CD4-positive, alpha-beta T cell treated with Interleukin-4 for 4 hours (primary cell): ENCODE measurements around the gene KIAA1210.

Experiments
- DNase-seq: peaks from one replicate; pipeline ENCODE4 v3.0.0-alpha.2; 2020

The KIAA1210 gene

GRCh38 chrX:119089619-119090018 lies 38.0 kb downstream of the KIAA1210 start:
- no peak for DNase-seq

DNA sequence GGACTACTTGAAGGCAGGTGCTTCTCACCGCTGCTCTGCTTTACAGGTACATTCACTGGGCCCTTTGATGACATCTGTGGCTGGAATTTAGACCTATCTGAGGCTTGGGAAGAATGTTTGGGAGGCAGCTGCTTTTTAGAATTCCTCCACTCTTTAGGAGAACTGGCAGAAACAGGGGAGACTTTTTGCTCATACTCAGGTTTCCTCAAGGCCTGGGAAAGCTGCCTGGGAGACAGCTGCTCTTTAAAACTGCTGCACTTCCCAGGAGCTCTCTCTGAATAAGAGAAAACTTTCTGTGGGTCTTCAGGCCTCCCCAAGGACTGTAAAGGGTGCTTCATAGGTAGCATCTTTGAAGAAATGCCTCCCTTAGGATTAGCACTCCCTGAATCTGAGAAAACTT lies 40.5 kb downstream of the KIAA1210 start:
- no peak for DNase-seq

GRCh38 chrX:119084766-119085165 lies 42.8 kb downstream of the KIAA1210 start:
- no peak for DNase-seq

GRCh38 chrX:119082278-119082677 lies 45.3 kb downstream of the KIAA1210 start:
- DNase-seq, result no peak

- DNase-seq, result no peak
These were observed 52.2 kb downstream of the KIAA1210 start for GRCh38 chrX:119075270-119076025.

DNA sequence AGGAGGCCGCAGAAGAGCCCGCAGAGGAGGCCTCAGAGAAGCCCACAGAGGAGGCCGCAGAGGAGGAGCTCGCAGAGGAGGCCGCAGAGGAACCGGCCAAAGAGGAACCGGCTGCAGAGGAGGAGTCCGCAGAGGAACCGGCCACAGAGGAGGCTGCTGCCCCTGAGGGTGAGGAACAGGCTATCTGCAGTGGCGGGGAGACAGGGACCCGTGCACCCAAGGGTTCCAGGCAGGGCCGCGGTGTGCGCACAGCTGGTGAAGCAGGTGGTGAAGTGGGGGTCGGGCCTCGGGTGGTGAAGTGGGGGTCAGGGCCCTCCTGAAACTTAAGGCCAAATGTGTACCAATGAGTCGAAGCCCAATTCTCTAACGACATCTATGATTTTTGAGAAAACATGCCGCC lies 53.7 kb downstream of the KIAA1210 start:
- DNase-seq, result no peak

DNA sequence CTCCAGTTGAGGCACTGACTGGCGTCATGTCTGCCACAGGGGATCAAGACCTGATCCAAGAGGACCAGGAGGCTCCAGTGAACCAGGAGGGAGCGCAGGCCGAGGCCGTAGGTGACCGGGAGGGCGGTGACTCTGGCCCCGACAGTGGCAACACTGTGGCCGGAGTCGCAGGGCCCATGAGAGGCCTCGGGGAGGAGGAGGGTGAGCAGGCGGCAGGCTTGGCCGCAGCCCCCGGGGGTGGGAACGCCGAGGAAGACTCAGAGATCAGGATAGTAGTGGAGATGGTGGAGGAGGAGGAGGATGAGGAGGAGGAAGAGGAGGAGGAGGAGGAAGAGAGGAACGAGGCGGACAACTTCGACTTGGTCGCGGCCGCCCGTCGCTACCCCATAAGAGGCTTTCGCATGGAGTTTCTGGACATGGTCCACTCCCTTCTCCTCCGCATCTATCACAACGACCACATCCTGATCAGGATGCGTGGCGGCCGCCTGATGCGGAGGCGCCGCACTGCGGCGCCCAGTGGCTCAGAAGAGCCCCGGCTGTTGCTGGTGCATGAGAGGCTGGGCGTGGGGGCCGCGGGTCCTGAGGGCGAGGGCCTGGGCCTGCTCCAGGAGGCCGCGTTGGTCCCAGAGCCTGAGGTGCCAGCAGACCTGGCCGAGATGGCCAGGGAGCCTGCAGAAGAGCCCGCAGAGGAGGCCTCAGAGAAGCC lies 54.3 kb downstream of the KIAA1210 start:
- DNase-seq, result no peak

DNA sequence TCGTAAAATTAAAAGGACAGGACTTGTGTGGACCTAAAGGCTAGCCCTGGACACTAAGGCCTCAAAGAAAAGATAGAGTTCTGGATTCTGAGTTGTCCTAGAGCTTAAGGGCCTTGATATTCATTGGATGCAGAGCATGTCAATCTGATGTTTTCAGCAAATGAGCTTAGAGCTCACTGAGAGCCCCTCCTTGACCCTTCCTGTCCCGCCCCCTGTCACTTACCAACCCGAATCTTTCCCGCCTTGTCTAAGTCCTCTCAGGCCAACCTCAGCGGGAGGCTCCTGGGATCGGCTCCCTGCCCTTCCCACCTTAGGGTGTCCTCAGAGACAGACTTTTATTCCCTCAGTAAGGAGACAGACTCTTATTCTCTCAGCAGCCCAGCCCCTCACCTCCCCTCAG lies 54.9 kb downstream of the KIAA1210 start, which contains the start of gene CT47C1:
Gene CT47C1 (plus strand): TSS at position 250 of the 400 bp plus-strand sequence. CDS start 233 bp downstream, outside the sequence.
- no peak for DNase-seq

DNA sequence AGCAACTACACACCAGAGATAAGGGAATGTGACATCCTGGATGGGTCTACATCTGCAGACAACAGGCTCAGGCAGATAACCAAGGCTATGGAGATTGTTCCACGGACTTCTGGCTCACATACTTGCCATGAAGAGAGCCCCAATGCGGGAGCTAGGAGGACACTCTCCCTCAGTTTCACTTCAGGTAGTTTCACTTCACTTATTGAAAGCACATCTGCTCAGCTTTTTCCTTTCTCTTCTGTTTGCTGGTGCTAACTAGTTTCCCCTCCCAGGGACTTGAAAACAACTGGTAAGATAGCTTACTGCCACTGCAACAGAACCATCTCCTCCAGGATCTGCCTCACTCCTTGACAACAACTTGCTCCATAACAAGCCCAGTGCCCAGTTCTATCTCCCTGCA lies 56.2 kb downstream of the KIAA1210 start:
- no peak for DNase-seq

GRCh38 chrX:119069762-119070161 lies 57.9 kb downstream of the KIAA1210 start:
- no peak for DNase-seq

- DNase-seq, result no peak
These were observed 58.5 kb downstream of the KIAA1210 start for GRCh38 chrX:119069128-119069527.

DNA sequence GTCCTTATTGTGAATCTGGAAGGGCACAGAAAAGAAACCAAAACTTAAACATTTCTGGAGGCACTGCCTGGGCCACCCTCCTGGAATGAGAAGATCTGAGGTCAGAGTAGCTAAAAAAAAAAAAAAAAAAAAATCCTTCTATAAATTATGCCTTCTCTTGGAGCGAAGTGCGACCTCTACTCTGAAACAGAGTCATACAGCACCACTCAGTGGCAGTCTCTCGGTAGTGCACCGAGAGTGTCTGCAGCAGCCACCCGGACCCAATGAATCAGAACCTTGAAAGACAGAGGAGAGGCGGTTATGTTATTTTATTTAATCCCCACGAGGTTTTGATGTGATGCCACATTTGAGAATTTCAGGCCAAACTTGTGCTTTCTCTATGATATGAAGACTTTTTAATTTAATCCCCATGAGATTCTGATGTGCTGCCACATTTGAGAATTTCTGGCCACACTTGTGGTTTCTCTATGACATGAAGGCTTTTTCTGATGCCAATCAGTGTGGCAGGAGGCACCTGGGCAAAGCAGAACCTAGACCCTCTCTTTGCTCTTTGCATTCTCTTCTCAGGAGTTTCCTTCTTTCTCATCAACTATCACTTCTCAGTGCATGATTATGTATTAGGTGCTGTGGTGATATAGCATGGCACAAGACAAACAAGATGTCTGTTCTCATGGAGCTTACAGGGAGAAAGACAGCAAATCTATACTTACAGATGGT lies 60.4 kb downstream of the KIAA1210 start:
- DNase-seq, result no peak

- no peak for DNase-seq
These were observed 64.2 kb downstream of the KIAA1210 start for GRCh38 chrX:119063428-119063827.

DNA sequence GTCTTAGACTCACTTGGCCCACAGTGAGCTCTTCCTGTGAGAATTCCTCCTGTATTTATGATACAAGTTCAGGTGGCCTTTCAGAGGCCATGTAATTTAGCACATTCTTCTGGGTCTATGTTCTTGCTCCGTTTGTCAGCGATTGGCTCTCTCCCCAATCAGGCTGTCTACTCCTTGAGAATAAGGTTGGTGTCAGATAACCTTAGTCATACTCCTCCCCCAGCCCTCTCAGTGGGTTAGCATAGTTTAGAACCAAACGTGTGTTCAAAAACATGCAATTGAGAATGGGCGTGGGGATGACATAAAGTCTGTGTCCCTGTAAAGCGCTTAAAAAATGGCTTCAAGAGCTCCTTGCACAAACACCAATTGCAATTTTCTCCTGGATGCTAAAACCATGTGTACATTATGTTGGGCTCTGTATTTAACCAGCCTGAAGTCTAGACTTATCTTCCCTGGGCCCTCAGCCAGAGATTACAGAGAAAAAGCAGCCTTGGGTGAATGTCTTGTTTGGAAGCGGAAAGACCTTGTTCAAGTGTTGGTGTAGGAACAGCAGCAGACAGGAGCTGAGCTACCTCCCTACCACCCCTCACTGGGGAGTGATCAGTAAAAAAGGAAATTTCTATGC lies 64.8 kb downstream of the KIAA1210 start:
- DNase-seq, result no peak

DNA sequence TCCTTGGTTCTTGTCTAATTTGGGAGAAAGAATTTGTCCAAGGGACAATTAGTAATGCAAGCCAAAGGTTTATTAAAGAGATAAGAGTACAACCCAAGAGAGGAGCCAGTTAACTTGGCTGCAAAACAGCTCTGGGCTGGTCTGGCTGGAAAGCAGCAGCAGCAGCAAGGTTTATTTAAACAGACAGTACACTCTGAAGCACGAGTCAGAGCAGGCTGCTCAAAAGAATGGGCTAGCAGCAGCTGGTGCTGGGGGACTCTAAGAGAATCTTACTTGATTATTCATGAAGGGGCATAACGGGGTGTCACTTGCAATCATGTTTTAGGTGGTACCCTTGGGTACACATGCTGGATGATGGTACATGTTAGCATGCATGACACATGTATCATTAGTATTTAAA lies 71.9 kb downstream of the KIAA1210 start:
- DNase-seq, result no peak

DNA sequence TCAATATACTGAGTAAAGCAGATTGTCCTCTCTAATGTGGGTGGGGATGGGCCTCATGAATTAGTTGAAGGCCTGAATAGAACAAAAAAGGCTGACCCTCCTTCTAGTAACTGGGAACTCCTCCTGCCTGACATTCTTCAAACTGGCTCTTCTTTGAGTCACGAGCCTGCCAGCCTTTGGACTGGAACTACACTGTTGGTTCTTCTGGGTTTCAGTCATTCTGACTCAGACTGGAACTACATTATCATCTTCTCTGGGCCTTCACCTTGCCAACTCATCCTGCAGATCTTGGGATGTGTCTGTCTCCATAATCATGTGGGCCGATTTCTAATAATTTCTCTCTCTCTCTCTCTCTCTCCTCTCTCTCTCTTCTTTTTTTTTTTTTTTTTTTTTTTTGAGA lies 81.7 kb downstream of the KIAA1210 start:
- DNase-seq, result no peak

DNA sequence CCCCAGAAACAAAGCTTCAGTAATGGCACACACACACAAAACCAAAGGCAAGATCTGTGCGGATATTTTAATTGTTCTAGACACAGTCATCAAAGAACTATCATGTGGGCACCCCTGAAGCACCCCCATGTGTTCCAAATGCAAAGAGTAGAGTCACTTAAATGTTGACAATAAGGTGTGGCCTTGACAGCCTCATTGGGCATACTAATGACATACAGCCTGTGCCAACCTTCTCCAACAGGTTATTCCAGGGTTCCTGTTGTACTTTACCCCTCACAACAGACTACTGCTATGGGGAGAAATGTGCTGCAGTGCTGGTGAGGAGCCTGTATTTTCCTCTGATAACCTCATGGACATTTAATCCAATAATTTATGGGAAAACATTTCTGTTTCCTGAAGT lies 84.6 kb downstream of the KIAA1210 start:
- DNase-seq, result no peak

DNA sequence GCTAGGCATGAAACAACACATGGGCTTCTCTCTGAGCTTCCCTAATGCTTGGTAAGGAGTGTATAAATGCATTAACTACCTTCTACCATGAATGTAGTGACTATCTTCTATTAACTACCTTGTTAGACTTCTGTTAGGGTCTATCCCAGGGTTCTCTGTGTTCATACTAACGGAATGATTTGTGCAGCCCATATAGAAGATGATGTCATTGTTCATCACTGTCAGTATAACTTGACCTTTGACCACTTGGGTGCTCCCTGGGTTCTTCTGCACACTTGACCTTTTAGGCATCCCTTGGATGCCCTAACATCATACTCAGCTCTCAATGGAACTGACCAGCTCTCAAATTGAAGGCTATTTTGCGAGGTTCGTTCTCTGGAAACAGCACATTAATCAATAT lies 85.6 kb downstream of the KIAA1210 start:
- no peak for DNase-seq

DNA sequence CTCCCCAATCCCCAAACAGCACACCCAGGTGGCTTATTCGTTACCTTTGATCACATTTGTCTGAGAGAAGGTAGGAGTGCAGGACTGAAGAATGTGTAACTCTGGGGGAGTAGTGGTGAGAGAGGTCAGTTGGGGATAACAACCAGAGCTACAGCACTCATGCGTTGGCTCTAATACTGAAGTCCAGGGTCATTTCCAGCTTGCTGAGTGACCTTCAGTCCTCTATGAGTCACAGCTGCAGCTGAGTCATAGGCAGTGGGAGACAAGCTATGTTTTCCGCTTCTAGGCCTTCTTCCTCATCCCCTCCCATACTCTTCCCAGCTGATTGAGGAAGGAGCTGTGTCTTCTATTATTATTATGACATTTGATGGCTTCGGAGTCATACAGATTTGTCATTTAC lies 86.4 kb downstream of the KIAA1210 start:
- DNase-seq, result no peak

GRCh38 chrX:119040432-119040831 lies 87.2 kb downstream of the KIAA1210 start:
- no peak for DNase-seq

DNA sequence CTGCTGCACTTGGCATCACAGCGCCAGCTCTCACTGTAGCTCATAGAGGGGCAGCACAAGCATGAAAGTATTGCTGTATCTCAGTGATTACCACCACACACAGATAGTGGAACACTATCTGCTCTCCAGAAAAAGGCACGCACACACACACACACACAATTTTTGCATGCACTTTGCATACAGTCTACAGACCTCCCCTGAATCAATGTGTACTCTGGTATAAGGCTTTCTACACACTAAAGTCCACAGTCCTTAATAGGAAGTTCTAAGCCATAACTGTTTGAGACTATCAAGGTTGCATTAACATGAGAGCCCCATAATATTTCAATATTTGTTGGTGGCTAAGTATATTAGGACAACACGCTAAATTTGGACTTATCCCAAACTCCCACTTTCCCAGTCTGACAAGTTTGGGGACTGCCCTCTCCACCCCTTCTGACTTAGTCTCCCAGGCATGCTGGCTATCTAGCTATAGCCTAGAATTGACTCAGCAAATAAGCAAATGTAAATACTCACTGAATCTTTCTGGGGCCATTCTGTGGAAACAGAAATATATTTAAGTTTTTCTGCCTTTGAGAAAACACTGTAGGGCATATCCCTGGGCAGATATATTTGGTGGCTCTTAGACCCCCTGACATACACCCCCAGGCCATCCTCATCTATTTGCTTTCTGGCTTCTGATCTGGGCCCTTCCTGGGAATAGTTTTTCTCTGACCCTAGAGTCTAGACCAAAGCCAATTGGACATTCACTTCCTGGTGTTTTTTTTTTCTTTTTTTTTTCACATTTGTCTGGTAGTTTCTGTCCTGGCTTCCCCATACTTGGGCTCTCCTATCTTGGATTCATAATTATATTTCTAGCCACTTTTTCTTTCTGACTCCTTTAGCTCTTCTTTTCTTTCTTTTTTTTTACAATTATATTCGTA lies 91.2 kb downstream of the KIAA1210 start:
- no peak for DNase-seq

- DNase-seq, result no peak
These were observed 96.6 kb downstream of the KIAA1210 start for GRCh38 chrX:119030990-119031389.
